Endodermal cell (in vitro differentiated cells): ENCODE measurements around the gene NOC4L. TPM values are rescaled to one million over a fixed set of nuclear protein-coding genes. Genes with fewer than 3 reads are reported as not detected.
A peak's percentile ranks its signal among the peaks of the same experiment; 100 is the strongest.

ENCODE experiments used
- DNase-seq: peaks from one replicate; pipeline ENCODE4 v3.0.0-alpha.2; 2017
- H3K27ac ChIP-seq: 2 replicates; pipeline ENCODE4 v1.5.1; 2013; ENCODE audit warnings: mild to moderate bottlenecking, low read depth, low read length, moderate library complexity
- H3K27me3 ChIP-seq: 2 replicates; pipeline ENCODE4 v1.6.1; 2013; ENCODE audit warnings: mild to moderate bottlenecking, low read length, moderate library complexity; ENCODE audit not compliant: insufficient read depth, control insufficient read depth, poor library complexity, severe bottlenecking
- H3K36me3 ChIP-seq: 2 replicates; pipeline ENCODE4 v1.7.0; 2013; ENCODE audit warnings: mild to moderate bottlenecking, low read length, moderate library complexity; ENCODE audit not compliant: control insufficient read depth, insufficient read depth
- H3K4me1 ChIP-seq: one replicate; pipeline ENCODE4 v1.7.0; 2013; ENCODE audit warnings: low read length; ENCODE audit not compliant: control insufficient read depth, insufficient read depth
- H3K4me3 ChIP-seq: 2 replicates; pipeline ENCODE4 v1.5.1; 2013; ENCODE audit warnings: mild to moderate bottlenecking, low read length, moderate library complexity
- H3K9ac ChIP-seq: 2 replicates; pipeline ENCODE4 v1.6.1; 2013; ENCODE audit warnings: mild to moderate bottlenecking, low read length, moderate library complexity; ENCODE audit not compliant: poor library complexity, severe bottlenecking; ENCODE audit errors: extremely low read depth
- H3K9me3 ChIP-seq: 2 replicates; pipeline ENCODE4 v1.6.1; 2013; ENCODE audit warnings: mild to moderate bottlenecking, low read length, moderate library complexity; ENCODE audit not compliant: control insufficient read depth
- H3K27ac Mint-ChIP-seq: 2 replicates; pipeline ENCODE4 v1.8.0; 2020; ENCODE audit warnings: mixed read lengths
- H3K27me3 Mint-ChIP-seq: 2 replicates; pipeline ENCODE4 v1.8.0; 2021; ENCODE audit warnings: mild to moderate bottlenecking, mixed read lengths; ENCODE audit not compliant: insufficient read depth
- H3K36me3 Mint-ChIP-seq: 2 replicates; pipeline ENCODE4 v1.8.0; 2020; ENCODE audit warnings: low read depth, mixed read lengths
- H3K4me1 Mint-ChIP-seq: 2 replicates; pipeline ENCODE4 v1.8.0; 2020; ENCODE audit warnings: mixed read lengths
- H3K4me3 Mint-ChIP-seq: 2 replicates; pipeline ENCODE4 v1.8.0; 2020; ENCODE audit warnings: mild to moderate bottlenecking, moderate library complexity, mixed read lengths
- H3K9me3 Mint-ChIP-seq: 2 replicates; pipeline ENCODE4 v1.8.0; 2020; ENCODE audit warnings: mild to moderate bottlenecking, mixed read lengths
- WGBS, 2 experiments: methylation state at CpG; one replicate each; pipeline versions ENCODE4 v1.1.5 to v1.1.7; 2013; ENCODE audit warnings: missing lambda C conversion rate in 2 of 2, mixed read lengths in 1 of 2; ENCODE audit not compliant: insufficient coverage in 1 of 2, insufficient read length in 1 of 2; 5-methylcytosine and 5-hydroxymethylcytosine counted together
- total RNA-seq, 2 donors: library from RNA; stranded (reverse); fragmentation: NEBNext Ultra II Directional in 1 of 2; extraction: Animal tissue kit (Norgen Biotek cat#: 25700) in 1 of 2; gene quantifications; 2 replicates in 1 of 2; 3 replicates in 1 of 2; pipeline ENCODE4 v1.2.1, GENCODE V29; 2021
- TF ChIP-seq, protein P1 (sequence below): fragments of 200-600 bp; sonication (generic); conservative IDR thresholded peaks from 2 replicates; pipeline ENCODE4 v1.5.0; 2021; ENCODE audit warnings: antibody characterized with exemption, mild to moderate bottlenecking

The NOC4L gene
- total RNA-seq, 2 donors from 2014 or later = 22.7 to 32.7 TPM

DNA sequence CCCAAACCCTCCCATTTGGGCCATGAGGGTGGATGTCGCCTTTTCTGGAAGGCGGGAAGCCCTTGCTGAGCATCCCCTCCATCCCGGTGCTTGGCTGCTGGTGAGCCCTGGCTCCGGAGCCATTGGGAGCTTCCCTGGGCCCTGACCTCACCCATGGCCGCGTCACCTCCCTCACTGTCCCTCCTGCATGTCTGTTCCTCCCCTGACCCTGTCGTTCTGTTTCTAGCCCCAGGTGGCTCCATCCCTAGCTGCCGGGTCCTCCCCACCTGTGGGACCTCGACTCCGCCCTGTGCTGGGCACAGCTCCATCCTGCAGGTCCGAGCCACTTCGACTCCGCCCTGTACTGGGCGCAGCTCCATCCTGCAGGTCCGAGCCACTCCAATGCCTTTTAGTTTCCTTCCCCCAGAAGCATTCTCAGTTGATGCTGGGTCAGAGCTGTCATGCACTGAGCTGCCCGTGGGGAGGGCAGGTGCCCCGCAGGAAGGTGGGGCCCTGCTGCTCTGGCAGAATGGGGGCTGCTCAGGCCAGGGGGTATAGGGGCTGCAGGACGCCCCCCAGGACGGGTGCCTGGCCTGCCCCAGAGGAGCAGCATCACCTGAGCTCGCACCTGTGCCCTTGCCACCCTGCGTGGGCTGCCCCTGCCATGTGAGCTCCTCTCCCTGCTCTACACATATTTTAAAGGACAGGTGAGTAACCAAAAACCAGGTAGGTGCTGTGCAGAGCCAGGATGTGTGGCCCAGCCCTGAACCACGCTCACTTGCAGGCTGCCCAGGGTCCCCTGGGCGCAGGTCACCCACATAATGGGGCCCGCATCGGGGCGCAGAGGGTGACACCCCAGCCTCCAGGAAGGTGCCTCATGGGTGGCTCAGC, 19.0 kb downstream of the NOC4L start:
- Histone ChIP-seq H3K4me1 (no peaks in the 10 kb centered on the region), H3K27ac (no peak overlapping the region), H3K27me3 (no peaks in the 10 kb centered on the region), H3K9me3 (peaks cover under 1% of the 10 kb centered on the region), H3K4me3 (no peak overlapping the region), H3K9ac (no peak overlapping the region), H3K36me3 (peaks cover under 1% of the 10 kb centered on the region)
- peaks cover 22% of the 10 kb centered on the region for H3K27me3 Mint-ChIP-seq
- 72 to 78% methylated on average over 20 to 26 of the region's 26 CpGs for WGBS, 2 experiments
- no peak overlapping the region for H3K27ac Mint-ChIP-seq
- H3K36me3 Mint-ChIP-seq = no peaks in the 10 kb centered on the region
- DNase-seq = no peak
- H3K4me1 Mint-ChIP-seq = no peaks in the 10 kb centered on the region
- peaks cover 2% of the 10 kb centered on the region for H3K9me3 Mint-ChIP-seq
- H3K4me3 Mint-ChIP-seq = no peak overlapping the region
- TF ChIP-seq, protein P1, sequence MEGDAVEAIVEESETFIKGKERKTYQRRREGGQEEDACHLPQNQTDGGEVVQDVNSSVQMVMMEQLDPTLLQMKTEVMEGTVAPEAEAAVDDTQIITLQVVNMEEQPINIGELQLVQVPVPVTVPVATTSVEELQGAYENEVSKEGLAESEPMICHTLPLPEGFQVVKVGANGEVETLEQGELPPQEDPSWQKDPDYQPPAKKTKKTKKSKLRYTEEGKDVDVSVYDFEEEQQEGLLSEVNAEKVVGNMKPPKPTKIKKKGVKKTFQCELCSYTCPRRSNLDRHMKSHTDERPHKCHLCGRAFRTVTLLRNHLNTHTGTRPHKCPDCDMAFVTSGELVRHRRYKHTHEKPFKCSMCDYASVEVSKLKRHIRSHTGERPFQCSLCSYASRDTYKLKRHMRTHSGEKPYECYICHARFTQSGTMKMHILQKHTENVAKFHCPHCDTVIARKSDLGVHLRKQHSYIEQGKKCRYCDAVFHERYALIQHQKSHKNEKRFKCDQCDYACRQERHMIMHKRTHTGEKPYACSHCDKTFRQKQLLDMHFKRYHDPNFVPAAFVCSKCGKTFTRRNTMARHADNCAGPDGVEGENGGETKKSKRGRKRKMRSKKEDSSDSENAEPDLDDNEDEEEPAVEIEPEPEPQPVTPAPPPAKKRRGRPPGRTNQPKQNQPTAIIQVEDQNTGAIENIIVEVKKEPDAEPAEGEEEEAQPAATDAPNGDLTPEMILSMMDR = no peak

DNA sequence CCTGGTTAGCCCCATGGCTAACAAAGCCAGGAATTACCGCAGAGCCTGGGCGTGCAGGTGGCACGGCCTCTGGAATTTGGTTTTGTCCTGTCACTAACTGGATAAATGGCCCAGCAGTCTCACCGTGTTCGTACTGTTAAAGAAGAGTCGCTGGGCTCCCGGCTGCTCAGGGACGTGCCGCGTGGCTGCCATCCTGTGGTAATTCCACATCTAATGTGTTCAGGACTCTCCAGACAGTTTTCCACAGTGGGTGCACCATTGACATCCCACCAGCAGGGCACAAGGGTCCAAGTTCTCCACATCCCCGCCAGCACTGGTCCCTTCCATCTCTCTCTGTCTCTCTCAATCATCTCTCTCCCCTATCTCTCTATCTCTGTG, 19.6 kb downstream of the NOC4L start:
- Histone ChIP-seq H3K9ac (no peak overlapping the region), H3K27me3 (no peaks in the 10 kb centered on the region), H3K9me3 (no peaks in the 10 kb centered on the region), H3K4me1 (no peaks in the 10 kb centered on the region), H3K4me3 (no peak overlapping the region), H3K36me3 (no peaks in the 10 kb centered on the region), H3K27ac (no peak overlapping the region)
- no peak for DNase-seq
- H3K27me3 Mint-ChIP-seq = peaks cover 22% of the 10 kb centered on the region
- no peak overlapping the region for H3K27ac Mint-ChIP-seq
- TF ChIP-seq, protein P1 = peak; percentile 59
- H3K4me3 Mint-ChIP-seq = no peak overlapping the region
- H3K4me1 Mint-ChIP-seq = no peaks in the 10 kb centered on the region
- no peaks in the 10 kb centered on the region for H3K36me3 Mint-ChIP-seq
- H3K9me3 Mint-ChIP-seq = peaks cover 2% of the 10 kb centered on the region
- 70 to 81% methylated on average over 11 of the region's 11 CpGs for WGBS, 2 experiments

DNA sequence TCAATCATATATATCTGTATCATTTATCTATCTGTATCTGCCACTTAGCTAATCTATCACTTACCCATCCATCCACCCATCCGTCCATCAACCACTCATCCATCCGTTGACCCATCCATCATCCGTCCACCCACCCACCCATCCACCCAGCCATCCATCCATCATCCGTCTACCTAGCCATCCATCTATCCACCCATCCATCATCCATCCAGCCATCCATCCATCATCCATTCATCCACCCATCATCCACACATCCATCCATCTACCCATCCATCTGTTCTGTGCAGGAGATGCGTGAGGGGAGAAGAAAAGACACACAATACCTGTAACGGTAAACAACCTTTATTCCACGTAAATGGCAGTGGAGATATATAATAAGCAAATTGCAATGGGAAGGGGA, 20.2 kb downstream of the NOC4L start:
- no peaks in the 10 kb centered on the region for H3K4me1 Mint-ChIP-seq
- H3K9me3 Mint-ChIP-seq = peaks cover 2% of the 10 kb centered on the region
- no peak overlapping the region for H3K4me3 Mint-ChIP-seq
- no peak overlapping the region for H3K27ac Mint-ChIP-seq
- WGBS, 2 experiments = 89% methylated on average over 4 of the region's 7 CpGs; no CpG with 5 or more reads in 1 of the 2 experiments
- Histone ChIP-seq H3K36me3 (no peaks in the 10 kb centered on the region), H3K4me3 (no peak overlapping the region), H3K27ac (no peak overlapping the region), H3K27me3 (no peaks in the 10 kb centered on the region), H3K4me1 (no peaks in the 10 kb centered on the region), H3K9me3 (no peaks in the 10 kb centered on the region), H3K9ac (no peak overlapping the region)
- H3K27me3 Mint-ChIP-seq = peaks cover 22% of the 10 kb centered on the region
- no peak for DNase-seq
- TF ChIP-seq, protein P1 = no peak
- H3K36me3 Mint-ChIP-seq = no peaks in the 10 kb centered on the region
